ENCODE measurements around the gene AHSA1. TPM values are rescaled to one million over a fixed set of nuclear protein-coding genes. Genes with fewer than 3 reads are reported as not detected.
"Not testable (repeated sequence)": the region's sequence is repeated elsewhere in the genome, so short reads cannot be mapped to it uniquely, and the experiment has no call there.

Gene AHSA1
- total and polyA plus RNA-seq, 10 of the 15 experiments (the other 5 are each of a cell fraction or from before 2014, with no cell fraction given), result 51.8 to 295 (median 201) TPM

- POLR2A ChIA-PET; H3K9ac ChIP-seq (ENCODE audit: control insufficient read depth, insufficient read depth, low read length); H3K4me2 ChIP-seq (ENCODE audit: control insufficient read depth, insufficient read depth); FAIRE-seq; H3K79me2 ChIP-seq (ENCODE audit: control insufficient read depth, insufficient read depth, low read length); ATAC-seq; H3K27ac ChIP-seq (ENCODE audit: control insufficient read depth, insufficient read depth); in situ Hi-C loops (cut with MboI); H3K4me3 ChIP-seq; DNase-seq (ENCODE audit: low read depth, low spot score); RAD21 ChIA-PET (ENCODE audit: unreplicated experiment); H4K20me1 ChIP-seq (ENCODE audit: control insufficient read depth, insufficient read depth); intact Hi-C loops (cut with micrococcal nuclease; ENCODE audit: unreplicated experiment); H3K27me3 ChIP-seq (replicated peaks in 1 of 2; ENCODE audit: control insufficient read depth in 2 of 2, insufficient read depth in 2 of 2, low read length in 1 of 2); BruUV-seq (replicated peaks); H3K4me1 ChIP-seq (ENCODE audit: control insufficient read depth, insufficient read depth, low read length); H3K36me3 ChIP-seq (ENCODE audit: control insufficient read depth in 2 of 2, insufficient read depth in 2 of 2, low read length in 1 of 2); H2AFZ ChIP-seq (ENCODE audit: control insufficient read depth, low read depth, low read length); H3K9me3 ChIP-seq (replicated peaks; ENCODE audit: control insufficient read depth, insufficient read depth, low read length); CTCF ChIA-PET: not testable (repeated sequence)
- 82% methylated on average over 9 of the region's 10 CpGs for WGBS (ENCODE audit: insufficient coverage, insufficient replicate concordance, low lambda C conversion rate, missing lambda C conversion rate)
- SMC1A ChIA-PET (ENCODE audit: uncharacterized antibody, unreplicated experiment), result interaction anchor here (0.6 kb wide), 1 partner anchor 228 kb away, joined by 3 read pairs; no protein-coding TSS in a partner anchor
Measured at GRCh38 chr14:77415403-77416030, 42.4 kb upstream of the AHSA1 start.

- H3K9ac ChIP-seq (ENCODE audit: control insufficient read depth, insufficient read depth, low read length); H3K9me3 ChIP-seq (replicated peaks; ENCODE audit: control insufficient read depth, insufficient read depth, low read length); intact Hi-C loops (cut with micrococcal nuclease; ENCODE audit: unreplicated experiment); H3K79me2 ChIP-seq (ENCODE audit: control insufficient read depth, insufficient read depth, low read length); H2AFZ ChIP-seq (ENCODE audit: control insufficient read depth, low read depth, low read length); H3K4me2 ChIP-seq (ENCODE audit: control insufficient read depth, insufficient read depth); CTCF ChIA-PET; H3K4me1 ChIP-seq (ENCODE audit: control insufficient read depth, insufficient read depth, low read length); FAIRE-seq; H3K27me3 ChIP-seq (replicated peaks in 1 of 2; ENCODE audit: control insufficient read depth in 2 of 2, insufficient read depth in 2 of 2, low read length in 1 of 2); RAD21 ChIA-PET (ENCODE audit: unreplicated experiment); DNase-seq (ENCODE audit: low read depth, low spot score); ATAC-seq; POLR2A ChIA-PET; H3K36me3 ChIP-seq (ENCODE audit: control insufficient read depth in 2 of 2, insufficient read depth in 2 of 2, low read length in 1 of 2); H3K4me3 ChIP-seq; H3K27ac ChIP-seq (ENCODE audit: control insufficient read depth, insufficient read depth); in situ Hi-C loops (cut with MboI); BruUV-seq (replicated peaks); H4K20me1 ChIP-seq (ENCODE audit: control insufficient read depth, insufficient read depth): not testable (repeated sequence)
- SMC1A ChIA-PET (ENCODE audit: uncharacterized antibody, unreplicated experiment), result interaction anchor here (0.6 kb wide), 1 partner anchor 228 kb away, joined by 3 read pairs; no protein-coding TSS in a partner anchor
- WGBS (ENCODE audit: insufficient coverage, insufficient replicate concordance, low lambda C conversion rate, missing lambda C conversion rate), result 95% methylated on average over 2 of the region's 3 CpGs
Measured at GRCh38 chr14:77416098-77416497, 41.8 kb upstream of the AHSA1 start.

All from GM12878 (cell line).